ENCODE measurements around the gene AIMP1.

The AIMP1 gene

GRCh38 chr4:106301393-106302061 is 14.8 kb upstream of the AIMP1 start:
- TF ChIP-seq GATA3 (IDR thresholded peaks at IDR 0.05; ENCODE audit: low read depth, low read length) (no peak), GATA2 (IDR thresholded peaks at IDR 0.05; ENCODE audit: low read depth, low read length) (no peak)

- TF ChIP-seq GATA3 (IDR thresholded peaks at IDR 0.05; ENCODE audit: low read depth, low read length) = no peak
- TF ChIP-seq GATA2 (IDR thresholded peaks at IDR 0.05; ENCODE audit: low read depth, low read length) = no peak
These were observed 14.3 kb upstream of the AIMP1 start for GRCh38 chr4:106302062-106302438.

- TF ChIP-seq GATA2 (IDR thresholded peaks at IDR 0.05; ENCODE audit: low read depth, low read length) = no peak
- TF ChIP-seq GATA3 (IDR thresholded peaks at IDR 0.05; ENCODE audit: low read depth, low read length) = no peak
These were observed 12.6 kb upstream of the AIMP1 start for GRCh38 chr4:106303548-106304281.

GRCh38 chr4:106304632-106305031 is 11.7 kb upstream of the AIMP1 start:
- TF ChIP-seq GATA3 (IDR thresholded peaks at IDR 0.05; ENCODE audit: low read depth, low read length) = no peak
- no peak for TF ChIP-seq GATA2 (IDR thresholded peaks at IDR 0.05; ENCODE audit: low read depth, low read length)

- TF ChIP-seq GATA3 (IDR thresholded peaks at IDR 0.05; ENCODE audit: low read depth, low read length) (no peak), GATA2 (IDR thresholded peaks at IDR 0.05; ENCODE audit: low read depth, low read length) (no peak)
These were observed 10.8 kb upstream of the AIMP1 start for GRCh38 chr4:106305435-106306055.

GRCh38 chr4:106306561-106306960 is 9.8 kb upstream of the AIMP1 start:
- no peak for TF ChIP-seq GATA3 (IDR thresholded peaks at IDR 0.05; ENCODE audit: low read depth, low read length)

GRCh38 chr4:106312377-106312776 is 4.0 kb upstream of the AIMP1 start:
- TF ChIP-seq GATA3 (IDR thresholded peaks at IDR 0.05; ENCODE audit: low read depth, low read length) (no peak), GATA2 (IDR thresholded peaks at IDR 0.05; ENCODE audit: low read depth, low read length) (no peak)

- no peak for TF ChIP-seq GATA2 (IDR thresholded peaks at IDR 0.05; ENCODE audit: low read depth, low read length)
- TF ChIP-seq GATA3 (IDR thresholded peaks at IDR 0.05; ENCODE audit: low read depth, low read length) = no peak
These were observed 3.3 kb upstream of the AIMP1 start for GRCh38 chr4:106312997-106313522.

GRCh38 chr4:106314960-106315359 is 1.4 kb upstream of the AIMP1 start:
- TF ChIP-seq GATA3 (IDR thresholded peaks at IDR 0.05; ENCODE audit: low read depth, low read length) = no peak
- no peak for TF ChIP-seq GATA2 (IDR thresholded peaks at IDR 0.05; ENCODE audit: low read depth, low read length)

- TF ChIP-seq GATA2 (IDR thresholded peaks at IDR 0.05; ENCODE audit: low read depth, low read length) (no peak), GATA3 (IDR thresholded peaks at IDR 0.05; ENCODE audit: low read depth, low read length) (no peak)
These were observed 828 bp upstream of the AIMP1 start for GRCh38 chr4:106315476-106315967.

- TF ChIP-seq GATA2 (IDR thresholded peaks at IDR 0.05; ENCODE audit: low read depth, low read length) = no peak; the same call in 1 of the 2 replicates
- TF ChIP-seq GATA3 (IDR thresholded peaks at IDR 0.05; ENCODE audit: low read depth, low read length) = no peak
These were observed 541 bp downstream of the AIMP1 start for GRCh38 chr4:106316773-106317409.

GRCh38 chr4:106317815-106318214 is 1.5 kb downstream of the AIMP1 start:
- no peak for TF ChIP-seq GATA3 (IDR thresholded peaks at IDR 0.05; ENCODE audit: low read depth, low read length)
- no peak for TF ChIP-seq GATA2 (IDR thresholded peaks at IDR 0.05; ENCODE audit: low read depth, low read length)

GRCh38 chr4:106318511-106318910 is 2.2 kb downstream of the AIMP1 start:
- TF ChIP-seq GATA2 (IDR thresholded peaks at IDR 0.05; ENCODE audit: low read depth, low read length) = no peak
- TF ChIP-seq GATA3 (IDR thresholded peaks at IDR 0.05; ENCODE audit: low read depth, low read length) = no peak

GRCh38 chr4:106320235-106320634 is 3.9 kb downstream of the AIMP1 start:
- TF ChIP-seq GATA3 (IDR thresholded peaks at IDR 0.05; ENCODE audit: low read depth, low read length) = no peak
- TF ChIP-seq GATA2 (IDR thresholded peaks at IDR 0.05; ENCODE audit: low read depth, low read length) = no peak

Measured in SH-SY5Y (cell line).